H1 (cell line): Measurements from ENCODE around the gene IKZF5.

ENCODE experiments used
- CHD2 ChIP-seq: IDR thresholded peaks from 2 replicates; pipeline ENCODE4 v1.6.1; 2012; ENCODE audit warnings: low read length, improper control_type of control experiment
- MAFK ChIP-seq: IDR thresholded peaks from 2 replicates; pipeline ENCODE4 v1.6.1; 2012; ENCODE audit warnings: low read depth, mild to moderate bottlenecking, improper control_type of control experiment, low read length
- SAP30 ChIP-seq: fragments of 300-600 bp; sonication (generic); IDR thresholded peaks from 2 replicates; pipeline ENCODE4 v1.7.1; 2012; ENCODE audit warnings: low read length, moderate library complexity, mild to moderate bottlenecking, inconsistent platforms; ENCODE audit not compliant: insufficient read depth, insufficient replicate concordance
- SUZ12 ChIP-seq: fragments of 200-600 bp; sonication (generic); IDR thresholded peaks from 2 replicates; pipeline ENCODE4 v1.6.1; 2012; ENCODE audit warnings: mild to moderate bottlenecking, inconsistent platforms, low read length, moderate library complexity, mixed read lengths
- TF ChIP-seq, protein P1 (sequence below), 3 experiments: IDR thresholded peaks; 1 replicate in 2 of 3; 2 replicates in 1 of 3; pipeline versions ENCODE4 v1.5.1 to v1.6.1; 2011; ENCODE audit warnings: low read length in 3 of 3, mild to moderate bottlenecking in 3 of 3, inconsistent platforms in 2 of 3, low read depth in 1 of 3, moderate library complexity in 1 of 3; ENCODE audit not compliant: insufficient read depth in 1 of 3; ENCODE audit errors: control extremely low read depth in 1 of 3

DNA sequence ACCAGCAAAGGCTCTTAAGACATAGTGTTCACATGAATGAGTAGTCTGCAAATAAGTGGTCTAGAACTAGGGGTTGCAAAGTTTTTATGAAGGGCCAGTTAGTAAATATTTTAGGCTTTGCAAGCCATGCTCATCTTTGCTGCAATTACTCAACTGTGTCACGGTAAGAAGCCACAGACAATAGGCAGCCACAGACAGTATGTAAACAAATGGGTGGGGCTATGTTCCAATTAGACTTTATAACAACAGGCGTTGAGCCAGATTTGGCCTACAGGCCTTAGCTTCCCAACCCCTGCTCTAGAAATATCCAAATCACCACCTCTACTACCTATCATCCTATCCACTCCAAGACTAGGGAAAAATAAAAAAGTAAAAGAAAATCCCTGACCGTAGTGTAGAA, 9.2 kb downstream of the IKZF5 start:
- TF ChIP-seq, protein P1, sequence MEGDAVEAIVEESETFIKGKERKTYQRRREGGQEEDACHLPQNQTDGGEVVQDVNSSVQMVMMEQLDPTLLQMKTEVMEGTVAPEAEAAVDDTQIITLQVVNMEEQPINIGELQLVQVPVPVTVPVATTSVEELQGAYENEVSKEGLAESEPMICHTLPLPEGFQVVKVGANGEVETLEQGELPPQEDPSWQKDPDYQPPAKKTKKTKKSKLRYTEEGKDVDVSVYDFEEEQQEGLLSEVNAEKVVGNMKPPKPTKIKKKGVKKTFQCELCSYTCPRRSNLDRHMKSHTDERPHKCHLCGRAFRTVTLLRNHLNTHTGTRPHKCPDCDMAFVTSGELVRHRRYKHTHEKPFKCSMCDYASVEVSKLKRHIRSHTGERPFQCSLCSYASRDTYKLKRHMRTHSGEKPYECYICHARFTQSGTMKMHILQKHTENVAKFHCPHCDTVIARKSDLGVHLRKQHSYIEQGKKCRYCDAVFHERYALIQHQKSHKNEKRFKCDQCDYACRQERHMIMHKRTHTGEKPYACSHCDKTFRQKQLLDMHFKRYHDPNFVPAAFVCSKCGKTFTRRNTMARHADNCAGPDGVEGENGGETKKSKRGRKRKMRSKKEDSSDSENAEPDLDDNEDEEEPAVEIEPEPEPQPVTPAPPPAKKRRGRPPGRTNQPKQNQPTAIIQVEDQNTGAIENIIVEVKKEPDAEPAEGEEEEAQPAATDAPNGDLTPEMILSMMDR (IDR thresholded peaks at IDR 0.05; ENCODE audit: control extremely low read depth in 1 of 3, insufficient read depth in 1 of 3, low read depth in 1 of 3, low read length in 3 of 3): no peak
- TF ChIP-seq SAP30: no peak
- TF ChIP-seq MAFK: no peak
- no peak for TF ChIP-seq SUZ12
- TF ChIP-seq CHD2: no peak
